ENCODE results near the gene CD40. TPM values are rescaled to one million over a fixed set of nuclear protein-coding genes. Genes with fewer than 3 reads are reported as not detected.

The CD40 gene
- total RNA-seq, 2 experiments from 2014 or later = 4.0 to 5.1 TPM

GRCh38 chr20:46176739-46177378, 58.7 kb downstream of the CD40 start:
- no peaks in the 10 kb centered on the region for H3K4me1 Mint-ChIP-seq
- intact Hi-C loops (cut with DNase I, micrococcal nuclease) = no loop called here
- ATAC-seq = no peak
- no peak overlapping the region for H3K4me3 Mint-ChIP-seq
- H3K27me3 Mint-ChIP-seq = peaks cover 38% of the 10 kb centered on the region
- H3K36me3 Mint-ChIP-seq (ENCODE audit: low read depth) = no peaks in the 10 kb centered on the region
- no peaks in the 10 kb centered on the region for H3K9me3 Mint-ChIP-seq (ENCODE audit: low read depth)
- H3K27ac Mint-ChIP-seq = no peak overlapping the region
- ChIA-PET CTCF (interaction anchor here (1.3 to 3.2 kb wide), 4 partner anchors 9 to 49 kb away, joined by 3 to 18 read pairs (median 8); no protein-coding TSS in a partner anchor), POLR2A (interaction anchor here (0.6 kb wide), 1 partner anchor 674 kb away, joined by 5 read pairs; no protein-coding TSS in a partner anchor)
- DNase-seq = no peak

- intact Hi-C loops (cut with DNase I, micrococcal nuclease) = no loop called here
- ChIA-PET CTCF (interaction anchor here (3.0 kb wide), 1 partner anchor 45 kb away, joined by 18 read pairs; no protein-coding TSS in a partner anchor), POLR2A (no interaction called here)
- Mint-ChIP-seq H3K36me3 (ENCODE audit: low read depth) (no peaks in the 10 kb centered on the region), H3K4me3 (no peak overlapping the region), H3K4me1 (no peaks in the 10 kb centered on the region), H3K27me3 (peaks cover 35% of the 10 kb centered on the region), H3K9me3 (ENCODE audit: low read depth) (no peaks in the 10 kb centered on the region), H3K27ac (no peak overlapping the region)
- no peak for DNase-seq
- ATAC-seq = no peak
These were observed 59.7 kb downstream of the CD40 start for GRCh38 chr20:46177768-46178167.

- H3K27me3 Mint-ChIP-seq = peaks cover 29% of the 10 kb centered on the region
These were observed 60.8 kb downstream of the CD40 start for GRCh38 chr20:46178891-46179290.

More at GRCh38 chr20:46178891-46179290, 60.8 kb downstream of the CD40 start:
- no peak overlapping the region for H3K27ac Mint-ChIP-seq
- ChIA-PET POLR2A (no interaction called here), CTCF (interaction anchor here (0.6 to 0.7 kb wide), 2 partner anchors 26 to 121 kb away, joined by 3 read pairs; no protein-coding TSS in a partner anchor)
- no peak overlapping the region for H3K4me3 Mint-ChIP-seq
- DNase-seq = no peak
- no peaks in the 10 kb centered on the region for H3K4me1 Mint-ChIP-seq
- intact Hi-C loops (cut with DNase I, micrococcal nuclease) = no loop called here
- no peaks in the 10 kb centered on the region for H3K9me3 Mint-ChIP-seq (ENCODE audit: low read depth)
- ATAC-seq = no peak
- H3K36me3 Mint-ChIP-seq (ENCODE audit: low read depth) = no peaks in the 10 kb centered on the region

Other genes with a start within 250 kb of the CD40 start
- gene ZSWIM1, start 237.1 kb upstream of the CD40 start, total RNA-seq = 10 to 100 TPM in 1 of 2 experiments, 1 to 10 TPM in 1; 9.4 to 10.7 TPM
- gene SPATA25, start 230.7 kb upstream of the CD40 start, total RNA-seq = 1 to 10 TPM in 1 of 2 experiments, under 1 TPM in 1; 0.66 to 1.0 TPM
- gene NEURL2, start 227.1 kb upstream of the CD40 start, total RNA-seq = 1 to 10 TPM; 1.2 to 1.9 TPM
- gene CTSA, start 227.0 kb upstream of the CD40 start, total RNA-seq = 10 to 100 TPM; 36.4 to 45.6 TPM
- gene PLTP, start 206.2 kb upstream of the CD40 start, total RNA-seq = 1 to 10 TPM; 5.6 to 7.0 TPM
- 10 to 100 TPM; 24.0 to 27.4 TPM for gene PCIF1, start 183.6 kb upstream of the CD40 start, total RNA-seq
- 10 to 100 TPM; 27.4 to 28.9 TPM for gene ZNF335, start 146.1 kb upstream of the CD40 start, total RNA-seq
- not detected for gene MMP9, start 109.4 kb upstream of the CD40 start, total RNA-seq
- gene SLC12A5, start 89.1 kb upstream of the CD40 start, total RNA-seq = under 1 TPM; 0.49 to 0.73 TPM
- gene NCOA5, start 28.4 kb upstream of the CD40 start, total RNA-seq = 10 to 100 TPM; 17.9 to 18.8 TPM
- not detected for gene CDH22, start 190.2 kb downstream of the CD40 start, total RNA-seq